Panc1 (cell line): Measurements from ENCODE around the gene PITX1. TPM values are rescaled to one million over a fixed set of nuclear protein-coding genes. Genes with fewer than 3 reads are reported as not detected.

Source experiments
- ATAC-seq: fragments of 200-7000 bp; cut with Tn5 transposase; 2 replicates; pipeline ENCODE4 v1.9.1; 2020; ENCODE audit warnings: mild to moderate bottlenecking, moderate library complexity
- BruUV-seq: library from RNA; stranded (reverse); fragments of 400-500 nt; replicated peaks from 2 replicates; lab custom pipeline; 2021; lab: Mats Ljungman, UMichigan
- CTCF ChIA-PET: fragments of 300-600 bp; sonication (Branson Sonifier 250); formaldehyde crosslinking; loops from one replicate; lab custom pipeline; 2022; ENCODE audit warnings: antibody characterized with exemption; lab: Charles Lee
- POLR2A ChIA-PET: fragments of 300-600 bp; sonication (Branson Sonifier 250); formaldehyde crosslinking; loops from one replicate; lab custom pipeline; 2022; ENCODE audit warnings: antibody characterized with exemption; lab: Charles Lee
- DNase-seq: peaks from one replicate; pipeline ENCODE4 v3.0.0-alpha.2; 2010; ENCODE audit warnings: low read depth, low spot score
- H3K27ac ChIP-seq: 2 replicates; pipeline ENCODE4 v1.5.1; 2011; ENCODE audit warnings: mild to moderate bottlenecking, low read length, inconsistent platforms
- H3K27me3 ChIP-seq: fragments of 200-500 bp; sonication (Bioruptor generic); 2 replicates; pipeline ENCODE4 v1.6.0; 2014; ENCODE audit warnings: low read length, inconsistent platforms; ENCODE audit not compliant: control insufficient read depth, insufficient read depth
- H3K36me3 ChIP-seq: fragments of 200-500 bp; sonication (Bioruptor generic); 2 replicates; pipeline ENCODE4 v1.5.1; 2014; ENCODE audit warnings: inconsistent platforms, mild to moderate bottlenecking, low read length, moderate library complexity; ENCODE audit not compliant: control insufficient read depth, insufficient read depth
- H3K4me1 ChIP-seq: 2 replicates; pipeline ENCODE4 v1.5.1; 2011; ENCODE audit warnings: inconsistent platforms, mild to moderate bottlenecking, low read length, moderate library complexity; ENCODE audit not compliant: control insufficient read depth, insufficient read depth
- H3K4me3 ChIP-seq, 2 experiments: 2 replicates each; pipeline ENCODE4 v1.5.1; 2011 to 2012; ENCODE audit warnings: low read depth in 2 of 2, low read length in 2 of 2, mild to moderate bottlenecking in 2 of 2, inconsistent platforms in 1 of 2, moderate library complexity in 1 of 2
- H3K9me3 ChIP-seq: fragments of 200-500 bp; sonication (Bioruptor generic); 2 replicates; pipeline ENCODE4 v1.5.1; 2014; ENCODE audit warnings: low read depth, mild to moderate bottlenecking, inconsistent platforms, low read length, moderate library complexity; ENCODE audit not compliant: control insufficient read depth, insufficient read depth
- POLR2AphosphoS5 ChIP-seq: IDR thresholded peaks from 2 replicates; pipeline ENCODE4 v1.6.1; 2012; ENCODE audit warnings: mild to moderate bottlenecking, low read depth, low read length, moderate library complexity
- SIN3A ChIP-seq: IDR thresholded peaks from 2 replicates; pipeline ENCODE4 v1.6.1; 2012; ENCODE audit warnings: low read depth, mild to moderate bottlenecking, low read length, moderate library complexity, borderline replicate concordance; ENCODE audit not compliant: insufficient read depth
- TCF7L2 ChIP-seq: IDR thresholded peaks from 2 replicates; pipeline ENCODE4 v1.6.1; 2011; ENCODE audit warnings: mild to moderate bottlenecking, low read depth, low read length, inconsistent platforms
- in situ Hi-C: cut with HindIII; loops from 2 replicates; pipeline ENCODE4 v1.10.0; 2016; ENCODE audit warnings: low sequenced_read_pairs, low pct_unique_long_range_greater_than_20kb
- intact Hi-C: fragments of 100-400 bp; cut with micrococcal nuclease; formaldehyde crosslinking; loops from one replicate; pipeline ENCODE4 v1.10.0; 2022; ENCODE audit not compliant: unreplicated experiment
- total RNA-seq: library from RNA; stranded (reverse); gene quantifications from one replicate; pipeline ENCODE4 v1.2.1, GENCODE V29; 2021; ENCODE audit not compliant: unreplicated experiment
- TF ChIP-seq, protein P1 (sequence below): fragments of 450-650 bp; IDR thresholded peaks from 2 replicates; pipeline ENCODE4 v1.5.1; 2017; ENCODE audit warnings: mild to moderate bottlenecking
- TF ChIP-seq, protein P2 (sequence below), 2 experiments: IDR thresholded peaks; 2 replicates each; pipeline ENCODE4 v1.6.1; 2011 to 2012; ENCODE audit warnings: low read depth in 2 of 2, control low read depth in 1 of 2, low read length in 1 of 2, mild to moderate bottlenecking in 1 of 2, moderate library complexity in 1 of 2; ENCODE audit not compliant: insufficient read depth in 1 of 2

PITX1 gene
- total RNA-seq, 1 experiment from 2014 or later: 41.5 TPM

DNA sequence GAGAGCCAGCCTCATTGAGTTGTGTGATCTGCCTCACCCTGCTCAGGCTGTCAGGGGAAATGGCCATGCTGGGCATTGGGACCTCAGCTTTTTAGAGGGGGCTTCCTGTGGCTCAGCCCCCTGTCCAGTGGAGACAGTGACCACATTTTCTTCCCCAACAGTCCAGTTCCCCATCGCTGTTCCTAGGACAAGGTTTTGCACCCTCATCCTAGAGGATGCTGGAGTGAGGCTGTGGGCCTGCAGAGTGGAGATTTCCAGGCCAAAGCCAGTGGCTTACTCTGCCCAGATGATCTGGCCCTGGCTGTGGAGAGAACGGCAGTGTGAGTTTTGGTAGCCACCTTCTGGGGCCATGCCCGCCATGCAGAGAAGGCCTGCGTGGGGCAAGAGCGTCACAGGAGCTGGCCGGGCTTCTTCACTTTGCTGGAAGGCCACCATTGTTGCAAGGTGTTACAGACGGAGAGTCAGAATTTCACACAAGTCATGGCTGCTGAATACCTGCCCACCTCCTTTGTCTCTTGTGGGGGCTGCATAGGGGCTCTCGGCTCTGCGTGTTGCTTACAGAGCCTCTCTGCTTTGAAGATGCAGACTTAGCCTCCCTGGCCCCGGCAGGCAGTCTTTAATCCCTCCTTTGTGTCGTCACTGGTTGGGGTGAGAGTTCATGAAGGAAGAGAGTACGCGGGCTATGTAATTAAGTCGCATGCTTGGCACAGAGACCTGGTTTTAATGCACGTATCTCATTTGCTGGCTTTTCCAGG, 35.2 kb upstream of the PITX1 start:
- no peak for DNase-seq
- POLR2A ChIA-PET: no interaction called here
- TF ChIP-seq TCF7L2 (no peak), POLR2AphosphoS5 (no peak), SIN3A (no peak)
- TF ChIP-seq, protein P1, sequence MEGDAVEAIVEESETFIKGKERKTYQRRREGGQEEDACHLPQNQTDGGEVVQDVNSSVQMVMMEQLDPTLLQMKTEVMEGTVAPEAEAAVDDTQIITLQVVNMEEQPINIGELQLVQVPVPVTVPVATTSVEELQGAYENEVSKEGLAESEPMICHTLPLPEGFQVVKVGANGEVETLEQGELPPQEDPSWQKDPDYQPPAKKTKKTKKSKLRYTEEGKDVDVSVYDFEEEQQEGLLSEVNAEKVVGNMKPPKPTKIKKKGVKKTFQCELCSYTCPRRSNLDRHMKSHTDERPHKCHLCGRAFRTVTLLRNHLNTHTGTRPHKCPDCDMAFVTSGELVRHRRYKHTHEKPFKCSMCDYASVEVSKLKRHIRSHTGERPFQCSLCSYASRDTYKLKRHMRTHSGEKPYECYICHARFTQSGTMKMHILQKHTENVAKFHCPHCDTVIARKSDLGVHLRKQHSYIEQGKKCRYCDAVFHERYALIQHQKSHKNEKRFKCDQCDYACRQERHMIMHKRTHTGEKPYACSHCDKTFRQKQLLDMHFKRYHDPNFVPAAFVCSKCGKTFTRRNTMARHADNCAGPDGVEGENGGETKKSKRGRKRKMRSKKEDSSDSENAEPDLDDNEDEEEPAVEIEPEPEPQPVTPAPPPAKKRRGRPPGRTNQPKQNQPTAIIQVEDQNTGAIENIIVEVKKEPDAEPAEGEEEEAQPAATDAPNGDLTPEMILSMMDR: no peak
- TF ChIP-seq, protein P2, sequence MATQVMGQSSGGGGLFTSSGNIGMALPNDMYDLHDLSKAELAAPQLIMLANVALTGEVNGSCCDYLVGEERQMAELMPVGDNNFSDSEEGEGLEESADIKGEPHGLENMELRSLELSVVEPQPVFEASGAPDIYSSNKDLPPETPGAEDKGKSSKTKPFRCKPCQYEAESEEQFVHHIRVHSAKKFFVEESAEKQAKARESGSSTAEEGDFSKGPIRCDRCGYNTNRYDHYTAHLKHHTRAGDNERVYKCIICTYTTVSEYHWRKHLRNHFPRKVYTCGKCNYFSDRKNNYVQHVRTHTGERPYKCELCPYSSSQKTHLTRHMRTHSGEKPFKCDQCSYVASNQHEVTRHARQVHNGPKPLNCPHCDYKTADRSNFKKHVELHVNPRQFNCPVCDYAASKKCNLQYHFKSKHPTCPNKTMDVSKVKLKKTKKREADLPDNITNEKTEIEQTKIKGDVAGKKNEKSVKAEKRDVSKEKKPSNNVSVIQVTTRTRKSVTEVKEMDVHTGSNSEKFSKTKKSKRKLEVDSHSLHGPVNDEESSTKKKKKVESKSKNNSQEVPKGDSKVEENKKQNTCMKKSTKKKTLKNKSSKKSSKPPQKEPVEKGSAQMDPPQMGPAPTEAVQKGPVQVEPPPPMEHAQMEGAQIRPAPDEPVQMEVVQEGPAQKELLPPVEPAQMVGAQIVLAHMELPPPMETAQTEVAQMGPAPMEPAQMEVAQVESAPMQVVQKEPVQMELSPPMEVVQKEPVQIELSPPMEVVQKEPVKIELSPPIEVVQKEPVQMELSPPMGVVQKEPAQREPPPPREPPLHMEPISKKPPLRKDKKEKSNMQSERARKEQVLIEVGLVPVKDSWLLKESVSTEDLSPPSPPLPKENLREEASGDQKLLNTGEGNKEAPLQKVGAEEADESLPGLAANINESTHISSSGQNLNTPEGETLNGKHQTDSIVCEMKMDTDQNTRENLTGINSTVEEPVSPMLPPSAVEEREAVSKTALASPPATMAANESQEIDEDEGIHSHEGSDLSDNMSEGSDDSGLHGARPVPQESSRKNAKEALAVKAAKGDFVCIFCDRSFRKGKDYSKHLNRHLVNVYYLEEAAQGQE (IDR thresholded peaks at IDR 0.05; ENCODE audit: insufficient read depth in 1 of 2, low read depth in 2 of 2, low read length in 1 of 2): no peak
- BruUV-seq: no TSS peak
- in situ Hi-C loops: no loop called here
- Histone ChIP-seq H3K4me3 (no peak overlapping the region), H3K27me3 (no peaks in the 10 kb centered on the region), H3K4me1 (peaks cover 2% of the 10 kb centered on the region), H3K27ac (no peak overlapping the region), H3K9me3 (no peaks in the 10 kb centered on the region), H3K36me3 (no peaks in the 10 kb centered on the region)
- intact Hi-C loops: no loop called here
- CTCF ChIA-PET: no interaction called here
- ATAC-seq: no peak

DNA sequence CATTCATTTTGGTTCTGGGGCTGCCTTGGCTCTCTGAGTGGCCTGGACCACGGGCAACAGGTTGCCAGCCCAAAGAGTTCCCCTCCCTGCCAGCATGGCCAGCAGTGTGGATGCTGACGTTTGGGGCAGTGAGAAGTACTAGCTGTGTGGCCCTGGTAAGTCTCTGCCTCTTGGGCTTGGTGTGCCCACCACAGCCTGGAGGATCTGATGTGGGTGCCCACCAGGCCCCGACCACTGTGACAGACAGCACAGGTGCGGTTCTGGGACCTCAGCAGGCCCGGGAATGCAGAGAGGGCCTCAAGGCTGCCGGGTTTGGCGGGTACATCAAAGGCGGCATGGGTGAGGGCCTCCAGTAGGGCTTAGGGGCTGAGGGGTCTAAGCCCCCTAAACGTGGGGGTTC, 33.6 kb upstream of the PITX1 start:
- TF ChIP-seq, protein P2 (IDR thresholded peaks at IDR 0.05; ENCODE audit: insufficient read depth in 1 of 2, low read depth in 2 of 2, low read length in 1 of 2): no peak
- TF ChIP-seq TCF7L2: no peak; the same call in 1 of the 2 replicates
- no peak for TF ChIP-seq POLR2AphosphoS5
- TF ChIP-seq SIN3A: no peak
- TF ChIP-seq, protein P1: no peak
- intact Hi-C loops: no loop called here
- Histone ChIP-seq H3K4me1 (peaks cover 2% of the 10 kb centered on the region), H3K9me3 (no peaks in the 10 kb centered on the region), H3K27me3 (no peaks in the 10 kb centered on the region), H3K36me3 (no peaks in the 10 kb centered on the region), H3K27ac (no peak overlapping the region), H3K4me3 (no peak overlapping the region)
- ChIA-PET POLR2A (interaction anchor here (0.6 to 0.7 kb wide), 2 partner anchors 320 to 1996 kb away, joined by 6 to 7 read pairs; no protein-coding TSS in a partner anchor), CTCF (no interaction called here)
- in situ Hi-C loops: no loop called here
- ATAC-seq: no peak
- no peak for DNase-seq
- BruUV-seq: no TSS peak
